Measurements from ENCODE around the gene XBP1. TPM values are rescaled to one million over a fixed set of nuclear protein-coding genes. Genes with fewer than 3 reads are reported as not detected.

XBP1 gene
- total and polyA plus RNA-seq, 2 of the 8 experiments (the other 6 are each of a cell fraction or from before 2014, with no cell fraction given): 99.8 to 131 TPM

- H4K20me1 ChIP-seq (replicated peaks in 1 of 2; ENCODE audit: control insufficient read depth in 1 of 2, insufficient read depth in 2 of 2, low read length in 2 of 2): peaks cover 1% of the 10 kb centered on the region in 2 experiments
- no peak overlapping the region for H3K56ac ChIP-seq (replicated peaks; ENCODE audit: insufficient read length, low read depth, low read length)
- no peaks in the 10 kb centered on the region; the same call in 1 of the 2 replicates for H3K79me1 ChIP-seq (ENCODE audit: low read depth, low read length)
- H3K36me3 ChIP-seq (ENCODE audit: control insufficient read depth in 2 of 4, insufficient read depth in 4 of 4, low read length in 3 of 4): peaks cover 3 to 21% (median 9%) of the 10 kb centered on the region in 4 experiments; a peak in 7 of 8 replicates
- 83% methylated on average over 14 of the region's 14 CpGs; no CpG with 5 or more reads in 1 of the 2 experiments for WGBS, 2 experiments (ENCODE audit: extremely low coverage in 1 of 2, insufficient coverage in 1 of 2, insufficient read length in 1 of 2, insufficient replicate concordance in 2 of 2, low coverage in 1 of 2, low lambda C conversion rate in 2 of 2, missing lambda C conversion rate in 1 of 2)
- ChIA-PET POLR2A (ENCODE audit: partially characterized antibody) (interaction anchor here (0.6 to 10.0 kb wide), 9 partner anchors 8 to 579 kb away, joined by 3 to 100 read pairs (median 3); no protein-coding TSS in a partner anchor), CTCF (ENCODE audit: partially characterized antibody) (interaction anchor here (1.0 to 2.9 kb wide), 3 partner anchors 8 to 27 kb away, joined by 3 to 12 read pairs (median 5); no protein-coding TSS in a partner anchor)
- no peak overlapping the region for H2BK5ac ChIP-seq (ENCODE audit: low read depth, low read length)
- peak overlapping the region; percentile 23; the same call in 1 of the 2 replicates for H4K8ac ChIP-seq (ENCODE audit: extremely low read depth, insufficient read depth, low read length)
- no peaks in the 10 kb centered on the region for H3K9me3 ChIP-seq (ENCODE audit: insufficient read depth in 2 of 2, low read depth in 1 of 2, low read length in 1 of 2)
- no peak overlapping the region for H3K18ac ChIP-seq (ENCODE audit: extremely low read depth, low read length)
- peak overlapping the region in 1 of 2 experiments; percentile 84; a peak in 1 of 4 replicates for H3K4me2 ChIP-seq (ENCODE audit: insufficient read depth in 1 of 2, low read depth in 2 of 2, low read length in 2 of 2)
- H3K27ac ChIP-seq (ENCODE audit: low read depth, low read length): no peak overlapping the region
- H3K23ac ChIP-seq (ENCODE audit: insufficient read length): no peak overlapping the region
- no peak overlapping the region for H3K4ac ChIP-seq (replicated peaks; ENCODE audit: insufficient read length, low read depth, low read length)
- H2BK20ac ChIP-seq (ENCODE audit: low read length): no peak overlapping the region
- H2AK5ac ChIP-seq (ENCODE audit: low read depth, low read length): no peak overlapping the region
- H2BK15ac ChIP-seq (ENCODE audit: low read length): no peak overlapping the region
- peaks cover 4% of the 10 kb centered on the region for H3K23me2 ChIP-seq (ENCODE audit: low read depth, low read length)
- no peak overlapping the region for H3K14ac ChIP-seq (ENCODE audit: insufficient read length)
- no peak overlapping the region for H4K5ac ChIP-seq (ENCODE audit: insufficient read length, low read depth, low read length)
- DNase-seq (ENCODE audit: low read depth in 1 of 2, low spot score in 2 of 2) (no peak), FAIRE-seq (no peak)
- H3K79me2 ChIP-seq (ENCODE audit: control insufficient read depth in 1 of 2, insufficient read depth in 2 of 2, low read length in 2 of 2): peaks cover 10 to 26% of the 10 kb centered on the region in 2 experiments
- no peak overlapping the region for H2AFZ ChIP-seq (ENCODE audit: low read length)
- no peak overlapping the region for H2BK12ac ChIP-seq (ENCODE audit: low read depth, low read length)
- H3K9ac ChIP-seq (replicated peaks in 1 of 4; ENCODE audit: extremely low read depth in 1 of 4, low read depth in 3 of 4, low read length in 3 of 4): no peak overlapping the region
- H3K4me3 ChIP-seq (ENCODE audit: extremely low read depth in 1 of 4, insufficient read depth in 2 of 4, low read depth in 3 of 4, low read length in 4 of 4): 0 out of 8 replicates have a peak overlapping the region, but pooled peaks of 1 of the 4 experiments have one; percentile 0
- H3K4me1 ChIP-seq (replicated peaks in 1 of 4; ENCODE audit: control insufficient read depth in 3 of 4, insufficient read depth in 4 of 4, low read length in 3 of 4): peaks cover 0 to 3% (median under 1%) of the 10 kb centered on the region in 4 experiments; a peak in 1 of 7 replicates
- no peak overlapping the region for H4K91ac ChIP-seq (replicated peaks; ENCODE audit: insufficient read length, low read length)
- H2BK120ac ChIP-seq (replicated peaks; ENCODE audit: low read depth, low read length): no peak overlapping the region
- H3K27me3 ChIP-seq (replicated peaks in 1 of 4; ENCODE audit: control insufficient read depth in 3 of 4, extremely low read depth in 1 of 4, insufficient read depth in 3 of 4, low read length in 3 of 4): no peaks in the 10 kb centered on the region
- no peak for TF ChIP-seq TAF7 (optimal IDR thresholded peaks at IDR 0.05; ENCODE audit: borderline replicate concordance, low read depth, low read length)
- TF ChIP-seq RXRA (IDR thresholded peaks at IDR 0.05; ENCODE audit: insufficient read depth, low read depth, low read length): no peak
- no peak for TF ChIP-seq EGR1 (IDR thresholded peaks at IDR 0.05; ENCODE audit: borderline replicate concordance, low read depth, low read length)
- TF ChIP-seq ATF3 (IDR thresholded peaks at IDR 0.05; ENCODE audit: insufficient read depth, low read depth, low read length): no peak
- no peak for TF ChIP-seq BRCA1 (IDR thresholded peaks at IDR 0.05; ENCODE audit: low read depth, low read length)
- TF ChIP-seq SIX5 (IDR thresholded peaks at IDR 0.05; ENCODE audit: low read depth, low read length): no peak
- no peak for TF ChIP-seq CTCF (IDR thresholded peaks at IDR 0.05; ENCODE audit: control extremely low read depth in 1 of 3, insufficient read depth in 1 of 3, low read depth in 1 of 3, low read length in 3 of 3)
- TF ChIP-seq SP4 (IDR thresholded peaks at IDR 0.05; ENCODE audit: low read length): no peak
Observed at GRCh38 chr22:28801845-28802594, 1.7 kb upstream of the XBP1 start.

Measured in H1 (cell line).